GM12873 (cell line): Measurements from ENCODE around the gene SLC6A17.

Experiments
- TF ChIP-seq, protein P1 (sequence below): IDR thresholded peaks from 2 replicates; pipeline ENCODE4 v1.5.1; 2012; ENCODE audit warnings: low read depth, mild to moderate bottlenecking, moderate library complexity, low read length, control low read depth; ENCODE audit not compliant: insufficient read depth; ENCODE audit errors: missing control alignments

Gene SLC6A17

DNA sequence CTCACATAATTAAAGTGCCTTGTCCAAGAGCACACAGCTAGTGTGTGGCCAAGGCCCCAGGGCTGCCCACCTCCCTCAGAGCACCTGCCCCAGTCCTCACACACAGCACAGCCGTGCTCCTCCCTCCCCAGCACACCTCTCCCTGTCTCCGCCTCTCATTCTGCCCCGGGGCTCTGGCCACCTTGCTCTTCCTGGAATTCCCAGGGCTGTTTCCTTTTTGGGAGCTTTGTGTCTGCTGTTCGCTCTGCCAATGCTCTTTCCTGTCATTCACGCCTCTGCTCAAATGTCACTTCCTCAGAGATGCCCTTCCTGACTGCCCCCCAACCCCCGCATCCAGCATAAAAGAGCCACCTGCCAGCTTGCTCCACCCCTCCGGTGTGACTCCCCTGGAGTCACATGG lies 13.3 kb downstream of the SLC6A17 start:
- TF ChIP-seq, protein P1, sequence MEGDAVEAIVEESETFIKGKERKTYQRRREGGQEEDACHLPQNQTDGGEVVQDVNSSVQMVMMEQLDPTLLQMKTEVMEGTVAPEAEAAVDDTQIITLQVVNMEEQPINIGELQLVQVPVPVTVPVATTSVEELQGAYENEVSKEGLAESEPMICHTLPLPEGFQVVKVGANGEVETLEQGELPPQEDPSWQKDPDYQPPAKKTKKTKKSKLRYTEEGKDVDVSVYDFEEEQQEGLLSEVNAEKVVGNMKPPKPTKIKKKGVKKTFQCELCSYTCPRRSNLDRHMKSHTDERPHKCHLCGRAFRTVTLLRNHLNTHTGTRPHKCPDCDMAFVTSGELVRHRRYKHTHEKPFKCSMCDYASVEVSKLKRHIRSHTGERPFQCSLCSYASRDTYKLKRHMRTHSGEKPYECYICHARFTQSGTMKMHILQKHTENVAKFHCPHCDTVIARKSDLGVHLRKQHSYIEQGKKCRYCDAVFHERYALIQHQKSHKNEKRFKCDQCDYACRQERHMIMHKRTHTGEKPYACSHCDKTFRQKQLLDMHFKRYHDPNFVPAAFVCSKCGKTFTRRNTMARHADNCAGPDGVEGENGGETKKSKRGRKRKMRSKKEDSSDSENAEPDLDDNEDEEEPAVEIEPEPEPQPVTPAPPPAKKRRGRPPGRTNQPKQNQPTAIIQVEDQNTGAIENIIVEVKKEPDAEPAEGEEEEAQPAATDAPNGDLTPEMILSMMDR = no peak

- TF ChIP-seq, protein P1 = no peak
Observed at GRCh38 chr1:110164725-110165350, 14.5 kb downstream of the SLC6A17 start.

- TF ChIP-seq, protein P1 = no peak
Observed at GRCh38 chr1:110165761-110166231, 15.5 kb downstream of the SLC6A17 start.

- TF ChIP-seq, protein P1 = no peak
Observed at GRCh38 chr1:110166861-110167260, 16.6 kb downstream of the SLC6A17 start.

GRCh38 chr1:110170766-110171733 lies 20.8 kb downstream of the SLC6A17 start:
- TF ChIP-seq, protein P1 = no peak

DNA sequence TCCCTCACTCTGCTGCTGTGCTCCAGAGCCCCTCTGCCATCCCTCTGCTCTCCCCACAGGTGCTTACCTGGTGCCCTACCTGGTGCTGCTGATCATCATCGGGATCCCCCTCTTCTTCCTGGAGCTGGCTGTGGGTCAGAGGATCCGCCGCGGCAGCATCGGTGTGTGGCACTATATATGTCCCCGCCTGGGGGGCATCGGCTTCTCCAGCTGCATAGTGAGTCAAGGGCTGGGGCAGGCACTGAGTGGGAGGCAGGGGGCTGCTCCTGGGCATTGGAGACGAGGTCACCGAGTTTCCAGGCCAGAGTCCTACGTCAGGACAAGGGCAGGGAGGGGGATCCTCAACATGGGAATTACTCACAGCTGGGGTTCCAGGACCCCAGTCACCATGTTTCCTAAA lies 21.7 kb downstream of the SLC6A17 start:
- TF ChIP-seq, protein P1 = no peak

DNA sequence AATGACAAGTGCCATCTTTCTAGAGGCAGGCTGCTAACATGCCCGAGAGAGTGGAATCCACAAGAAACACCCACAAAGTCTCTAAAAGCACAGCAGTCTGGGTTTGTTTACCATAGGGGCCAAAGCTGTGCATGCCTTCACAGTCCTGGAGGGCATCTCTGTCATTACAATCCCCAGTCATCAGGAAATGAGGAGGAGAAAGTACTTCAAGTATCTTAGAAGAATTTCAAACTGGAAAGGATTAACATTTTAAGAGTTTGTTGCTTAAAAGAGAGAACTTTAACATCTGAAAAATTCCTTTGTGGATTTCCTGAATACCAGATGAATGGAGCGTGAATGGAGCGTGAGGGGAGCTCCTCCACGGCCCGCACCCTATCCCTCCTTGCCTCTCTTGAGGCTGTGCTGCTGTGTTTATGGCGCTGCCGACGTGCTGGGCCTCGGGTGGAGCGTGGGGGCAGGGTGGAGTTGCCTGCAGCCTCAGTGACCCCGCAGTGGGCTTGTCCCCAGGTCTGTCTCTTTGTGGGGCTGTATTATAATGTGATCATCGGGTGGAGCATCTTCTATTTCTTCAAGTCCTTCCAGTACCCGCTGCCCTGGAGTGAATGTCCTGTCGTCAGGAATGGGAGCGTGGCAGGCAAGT lies 23.3 kb downstream of the SLC6A17 start:
- TF ChIP-seq, protein P1 = no peak
